ENCODE data around the gene RIPK4. TPM values are rescaled to one million over a fixed set of nuclear protein-coding genes. Genes with fewer than 3 reads are reported as not detected.

Gene RIPK4
- total RNA-seq, 1 donor from 2014 or later = 28.0 TPM

DNA sequence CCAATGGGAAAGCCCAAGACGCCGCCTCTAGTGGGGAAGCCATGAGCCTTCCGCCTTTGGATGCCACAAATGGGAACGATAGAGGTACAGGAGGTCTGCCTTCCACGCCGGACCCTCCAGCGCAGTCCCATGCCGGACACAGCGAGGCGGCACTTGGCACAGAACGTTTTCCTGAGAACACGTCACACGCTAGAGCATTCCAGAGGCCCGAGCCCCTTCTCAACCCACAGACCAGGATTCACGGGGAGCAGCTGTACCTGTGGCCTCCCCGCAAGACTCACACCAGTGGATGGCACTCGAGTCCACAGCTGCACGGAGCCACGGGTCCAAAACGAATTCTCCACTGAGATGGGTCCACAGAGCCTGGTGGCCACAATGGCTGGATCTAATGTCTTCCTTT lies 31.5 kb upstream of the RIPK4 start:
- DNase-seq (ENCODE audit: extremely low spot score in 2 of 2) = no peak
- H3K27ac ChIP-seq = no peak overlapping the region
- H3K9me3 ChIP-seq = no peaks in the 10 kb centered on the region

DNA sequence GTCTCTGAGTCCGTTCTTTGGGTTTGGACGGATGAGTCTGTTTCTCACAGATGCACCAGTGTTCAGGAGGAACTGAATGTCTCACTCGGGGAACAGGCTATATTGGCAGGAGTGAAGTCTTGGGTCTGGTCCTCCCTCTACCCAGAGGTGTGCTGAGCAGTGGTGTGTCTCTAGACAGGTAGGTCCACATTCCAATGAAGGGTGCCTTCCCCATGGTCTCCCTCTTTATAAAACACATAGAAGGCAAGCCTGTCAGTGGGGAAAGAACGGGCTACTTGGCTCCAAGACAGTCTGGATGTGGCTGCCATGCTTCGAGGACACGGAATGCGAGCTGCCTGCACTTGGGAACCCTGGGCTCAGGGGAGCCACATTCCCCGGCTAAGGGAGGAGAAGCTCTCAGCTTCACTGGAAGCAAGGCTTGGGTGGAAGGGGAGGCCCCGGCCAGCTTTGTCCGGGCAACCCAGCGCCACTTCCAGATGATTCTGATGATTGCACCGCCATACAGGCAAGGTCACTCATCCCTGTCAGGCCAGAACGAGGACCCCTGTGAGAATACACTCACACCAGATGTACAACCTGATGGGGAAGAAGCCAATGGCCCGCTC lies 29.7 kb upstream of the RIPK4 start:
- TF ChIP-seq POLR2AphosphoS5 (IDR thresholded peaks at IDR 0.05; ENCODE audit: insufficient read depth in 1 of 2, low read depth in 1 of 2) = no peak
- TF ChIP-seq, protein P1, sequence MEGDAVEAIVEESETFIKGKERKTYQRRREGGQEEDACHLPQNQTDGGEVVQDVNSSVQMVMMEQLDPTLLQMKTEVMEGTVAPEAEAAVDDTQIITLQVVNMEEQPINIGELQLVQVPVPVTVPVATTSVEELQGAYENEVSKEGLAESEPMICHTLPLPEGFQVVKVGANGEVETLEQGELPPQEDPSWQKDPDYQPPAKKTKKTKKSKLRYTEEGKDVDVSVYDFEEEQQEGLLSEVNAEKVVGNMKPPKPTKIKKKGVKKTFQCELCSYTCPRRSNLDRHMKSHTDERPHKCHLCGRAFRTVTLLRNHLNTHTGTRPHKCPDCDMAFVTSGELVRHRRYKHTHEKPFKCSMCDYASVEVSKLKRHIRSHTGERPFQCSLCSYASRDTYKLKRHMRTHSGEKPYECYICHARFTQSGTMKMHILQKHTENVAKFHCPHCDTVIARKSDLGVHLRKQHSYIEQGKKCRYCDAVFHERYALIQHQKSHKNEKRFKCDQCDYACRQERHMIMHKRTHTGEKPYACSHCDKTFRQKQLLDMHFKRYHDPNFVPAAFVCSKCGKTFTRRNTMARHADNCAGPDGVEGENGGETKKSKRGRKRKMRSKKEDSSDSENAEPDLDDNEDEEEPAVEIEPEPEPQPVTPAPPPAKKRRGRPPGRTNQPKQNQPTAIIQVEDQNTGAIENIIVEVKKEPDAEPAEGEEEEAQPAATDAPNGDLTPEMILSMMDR (IDR thresholded peaks at IDR 0.05) = no peak
- TF ChIP-seq POLR2A (IDR thresholded peaks at IDR 0.05) = no peak
- Histone ChIP-seq H3K27me3 (no peaks in the 10 kb centered on the region), H3K4me1 (no peaks in the 10 kb centered on the region), H3K4me3 (no peak overlapping the region), H3K36me3 (peaks cover 0 to 22% of the 10 kb centered on the region in 2 donors), H3K9me3 (no peaks in the 10 kb centered on the region), H3K27ac (no peak overlapping the region)
- intact Hi-C loops (cut with DNase I) = no loop called here
- DNase-seq (ENCODE audit: extremely low spot score in 2 of 2) = no peak

More for the DNA sequence above, 31.5 kb upstream of the RIPK4 start:
- Histone ChIP-seq H3K36me3 (peaks cover 0 to 23% of the 10 kb centered on the region in 2 donors), H3K4me1 (no peaks in the 10 kb centered on the region), H3K4me3 (no peak overlapping the region), H3K27me3 (no peaks in the 10 kb centered on the region)
- intact Hi-C loops (cut with DNase I) = no loop called here
- TF ChIP-seq, protein P1 (IDR thresholded peaks at IDR 0.05) = no peak
- TF ChIP-seq POLR2AphosphoS5 (IDR thresholded peaks at IDR 0.05; ENCODE audit: insufficient read depth in 1 of 2, low read depth in 1 of 2) (no peak), POLR2A (IDR thresholded peaks at IDR 0.05) (no peak)

GRCh38 chr21:41795726-41796125 lies 28.9 kb upstream of the RIPK4 start:
- DNase-seq (ENCODE audit: extremely low spot score in 2 of 2) = no peak
- Histone ChIP-seq H3K4me1 (no peaks in the 10 kb centered on the region), H3K27me3 (no peaks in the 10 kb centered on the region), H3K27ac (no peak overlapping the region), H3K36me3 (peaks cover 0 to 13% of the 10 kb centered on the region in 2 donors), H3K9me3 (no peaks in the 10 kb centered on the region), H3K4me3 (no peak overlapping the region)
- TF ChIP-seq POLR2A (IDR thresholded peaks at IDR 0.05) (no peak), POLR2AphosphoS5 (IDR thresholded peaks at IDR 0.05; ENCODE audit: insufficient read depth in 1 of 2, low read depth in 1 of 2) (no peak)
- TF ChIP-seq, protein P1 (IDR thresholded peaks at IDR 0.05) = no peak
- intact Hi-C loops (cut with DNase I) = no loop called here

DNA sequence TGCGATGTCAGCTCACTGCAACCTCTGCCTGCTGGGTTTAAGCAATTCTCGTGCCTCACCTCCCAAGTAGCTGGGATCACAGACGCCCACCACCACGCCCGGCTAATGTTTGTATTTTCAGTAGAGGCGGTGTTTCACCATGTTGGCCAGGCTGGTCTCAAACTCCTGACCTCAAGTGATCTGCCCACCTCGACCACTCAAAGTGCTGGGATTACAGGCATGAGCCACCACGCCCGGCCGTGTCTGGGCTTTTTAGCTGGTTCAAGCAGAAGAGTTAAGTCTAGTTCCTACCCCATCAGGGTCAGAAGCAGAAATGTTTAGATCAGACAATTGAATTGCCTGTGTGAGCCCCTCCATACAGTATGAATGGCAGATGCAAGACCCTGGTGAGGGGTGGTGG lies 27.7 kb upstream of the RIPK4 start:
- no peak for DNase-seq (ENCODE audit: extremely low spot score in 2 of 2)
- Histone ChIP-seq H3K36me3 (peaks cover 0 to 4% of the 10 kb centered on the region in 2 donors), H3K4me1 (no peaks in the 10 kb centered on the region), H3K27me3 (no peaks in the 10 kb centered on the region), H3K9me3 (no peaks in the 10 kb centered on the region), H3K4me3 (no peak overlapping the region), H3K27ac (no peak overlapping the region)
- intact Hi-C loops (cut with DNase I) = no loop called here
- TF ChIP-seq POLR2AphosphoS5 (IDR thresholded peaks at IDR 0.05; ENCODE audit: insufficient read depth in 1 of 2, low read depth in 1 of 2) = no peak

DNA sequence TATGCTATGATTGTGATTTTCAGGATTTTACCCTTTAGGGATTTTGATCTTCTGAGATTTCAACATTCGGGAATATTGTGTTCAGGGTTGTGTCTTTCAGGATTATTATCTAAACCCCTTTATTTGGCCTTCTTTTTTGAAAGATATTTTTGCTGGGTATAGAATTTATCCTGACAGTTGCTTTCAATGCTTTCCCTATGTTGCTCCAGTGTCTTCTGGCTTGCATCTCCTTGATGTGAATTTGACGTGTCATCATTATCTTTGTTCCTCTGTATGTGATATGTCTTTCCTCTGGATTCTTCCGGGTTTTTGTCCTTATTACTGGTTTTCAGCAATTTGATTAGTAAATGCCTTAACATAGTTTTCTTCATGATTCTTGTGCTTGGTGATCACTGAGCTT lies 25.9 kb upstream of the RIPK4 start:
- intact Hi-C loops (cut with DNase I) = no loop called here
- Histone ChIP-seq H3K9me3 (no peaks in the 10 kb centered on the region), H3K4me1 (no peaks in the 10 kb centered on the region), H3K27me3 (no peaks in the 10 kb centered on the region), H3K36me3 (no peaks in the 10 kb centered on the region), H3K27ac (no peak overlapping the region), H3K4me3 (no peak overlapping the region)
- DNase-seq (ENCODE audit: extremely low spot score in 2 of 2) = no peak
- TF ChIP-seq POLR2A (IDR thresholded peaks at IDR 0.05) (no peak), POLR2AphosphoS5 (IDR thresholded peaks at IDR 0.05; ENCODE audit: insufficient read depth in 1 of 2, low read depth in 1 of 2) (no peak)
- TF ChIP-seq, protein P1 (IDR thresholded peaks at IDR 0.05) = no peak
